ENCODE data around the gene ITPK1. TPM values are rescaled to one million over a fixed set of nuclear protein-coding genes. Genes with fewer than 3 reads are reported as not detected.
A peak's percentile ranks its signal among the peaks of the same experiment; 100 is the strongest.

The ITPK1 gene
- total RNA-seq, 1 experiment from 2014 or later: 88.6 TPM

GRCh38 chr14:93067088-93067487, 48.6 kb downstream of the ITPK1 start:
- Histone ChIP-seq H3K27ac (no peak overlapping the region), H3K27me3 (ENCODE audit: insufficient read depth, low read depth) (no peaks in the 10 kb centered on the region), H3K9me2 (ENCODE audit: insufficient read depth) (no peaks in the 10 kb centered on the region), H2AFZ (no peak overlapping the region), H3K4me2 (no peak overlapping the region), H3K9me3 (ENCODE audit: insufficient read depth, low read depth) (no peaks in the 10 kb centered on the region), H3K36me3 (ENCODE audit: low read depth) (no peaks in the 10 kb centered on the region), H3K4me1 (replicated peaks; ENCODE audit: insufficient read depth) (peaks cover 13% of the 10 kb centered on the region), H4K20me1 (ENCODE audit: insufficient read depth) (no peaks in the 10 kb centered on the region; the same call in 1 of the 2 replicates), H3K4me3 (no peak overlapping the region), H3K79me2 (ENCODE audit: low read depth) (peaks cover 33% of the 10 kb centered on the region), H3F3A (ENCODE audit: insufficient read depth, low read depth) (peaks cover 14% of the 10 kb centered on the region; the same call in 1 of the 2 replicates)
- intact Hi-C loops (cut with micrococcal nuclease; ENCODE audit: unreplicated experiment): no loop called here
- ChIA-PET CTCF (no interaction called here), POLR2A (ENCODE audit: unreplicated experiment) (no interaction called here)
- BruUV-seq (replicated peaks): no TSS peak
- no peak for DNase-seq
- TF ChIP-seq CTCF (conservative IDR thresholded peaks at IDR 0.05): no peak
- no peak for TF ChIP-seq EZH2 (IDR thresholded peaks at IDR 0.05; ENCODE audit: low read depth)

- no TSS peak for BruUV-seq (replicated peaks)
- Histone ChIP-seq H3K9me2 (ENCODE audit: insufficient read depth) (no peaks in the 10 kb centered on the region), H3K36me3 (ENCODE audit: low read depth) (no peaks in the 10 kb centered on the region), H3K27ac (no peak overlapping the region), H3F3A (ENCODE audit: insufficient read depth, low read depth) (peaks cover 26% of the 10 kb centered on the region; the same call in 1 of the 2 replicates), H3K27me3 (ENCODE audit: insufficient read depth, low read depth) (no peaks in the 10 kb centered on the region), H3K4me1 (replicated peaks; ENCODE audit: insufficient read depth) (peaks cover 13% of the 10 kb centered on the region), H4K20me1 (ENCODE audit: insufficient read depth) (no peaks in the 10 kb centered on the region), H3K79me2 (ENCODE audit: low read depth) (peaks cover 23% of the 10 kb centered on the region; the same call in 1 of the 2 replicates), H3K4me2 (no peak overlapping the region), H2AFZ (no peak overlapping the region), H3K4me3 (no peak overlapping the region), H3K9me3 (ENCODE audit: insufficient read depth, low read depth) (no peaks in the 10 kb centered on the region)
- peak in 1 of 2 experiments; percentile 55 for DNase-seq
- TF ChIP-seq EZH2 (IDR thresholded peaks at IDR 0.05; ENCODE audit: low read depth) (no peak), CTCF (conservative IDR thresholded peaks at IDR 0.05) (no peak)
- ChIA-PET CTCF (no interaction called here), POLR2A (ENCODE audit: unreplicated experiment) (no interaction called here)
- intact Hi-C loops (cut with micrococcal nuclease; ENCODE audit: unreplicated experiment): no loop called here
Measured at GRCh38 chr14:93065272-93065730, 50.4 kb downstream of the ITPK1 start.

- H2AFZ ChIP-seq: no peak overlapping the region
- ChIA-PET POLR2A (ENCODE audit: unreplicated experiment) (no interaction called here), CTCF (no interaction called here)
- intact Hi-C loops (cut with micrococcal nuclease; ENCODE audit: unreplicated experiment): no loop called here
- peaks cover 13% of the 10 kb centered on the region for H3K4me1 ChIP-seq (replicated peaks; ENCODE audit: insufficient read depth)
- no TSS peak for BruUV-seq (replicated peaks)
- H4K20me1 ChIP-seq (ENCODE audit: insufficient read depth): no peaks in the 10 kb centered on the region
- H3K4me3 ChIP-seq: no peak overlapping the region
- no peak overlapping the region for H3K4me2 ChIP-seq
- H3K9me2 ChIP-seq (ENCODE audit: insufficient read depth): no peaks in the 10 kb centered on the region
- peaks cover 28% of the 10 kb centered on the region; the same call in 1 of the 2 replicates for H3F3A ChIP-seq (ENCODE audit: insufficient read depth, low read depth)
- no peaks in the 10 kb centered on the region for H3K36me3 ChIP-seq (ENCODE audit: low read depth)
- no peak for DNase-seq
- TF ChIP-seq CTCF (conservative IDR thresholded peaks at IDR 0.05): no peak
- no peak overlapping the region for H3K27ac ChIP-seq
- no peaks in the 10 kb centered on the region for H3K27me3 ChIP-seq (ENCODE audit: insufficient read depth, low read depth)
- H3K79me2 ChIP-seq (ENCODE audit: low read depth): peaks cover 23% of the 10 kb centered on the region; the same call in 1 of the 2 replicates
- H3K9me3 ChIP-seq (ENCODE audit: insufficient read depth, low read depth): no peaks in the 10 kb centered on the region
Measured at GRCh38 chr14:93064411-93065271, 51.1 kb downstream of the ITPK1 start.
